Endothelial cell of umbilical vein (primary cell): ENCODE results near the gene PPEF1. TPM values are rescaled to one million over a fixed set of nuclear protein-coding genes. Genes with fewer than 3 reads are reported as not detected.

ENCODE experiments used
- BruUV-seq: library from RNA; stranded (reverse); fragments of 400-500 nt; replicated peaks from 2 replicates; lab custom pipeline; 2021; lab: Mats Ljungman, UMichigan
- CTCF ChIA-PET: fragments of 300-600, 350-600 bp; sonication (Branson Sonifier 250); formaldehyde crosslinking; loops from one replicate; lab custom pipeline; 2021; ENCODE audit warnings: antibody characterized with exemption, inconsistent platforms; lab: Charles Lee
- POLR2A ChIA-PET: fragments of 300-600, 350-600 bp; sonication (Branson Sonifier 250); formaldehyde crosslinking; loops from one replicate; lab custom pipeline; 2021; ENCODE audit warnings: antibody characterized with exemption, inconsistent platforms; lab: Charles Lee
- DNase-seq: peaks from one replicate; pipeline ENCODE4 v3.0.0-alpha.2; 2011; ENCODE audit warnings: low read depth, low spot score
- FAIRE-seq: peaks from 2 replicates; lab custom pipeline; 2011; peaks lifted over from hg19 to GRCh38; lab: Jason Lieb, UNC
- H2AFZ ChIP-seq: 2 replicates; pipeline ENCODE4 v1.6.0; 2012; ENCODE audit warnings: low read depth, low read length, control low read depth, inconsistent platforms
- H3K27ac ChIP-seq: 2 replicates; pipeline ENCODE4 v1.5.1; 2011; ENCODE audit warnings: low read depth, mild to moderate bottlenecking, control low read depth, low read length, moderate library complexity; ENCODE audit not compliant: insufficient read depth
- H3K27me3 ChIP-seq, 2 experiments: 2 replicates each; pipeline versions ENCODE4 v1.6.0 to v1.6.1; 2011; ENCODE audit warnings: low read length in 2 of 2, mixed read lengths in 1 of 2; ENCODE audit not compliant: control insufficient read depth in 2 of 2, insufficient read depth in 2 of 2
- H3K36me3 ChIP-seq, 2 experiments: 2 replicates in 1 of 2; 3 replicates in 1 of 2; pipeline ENCODE4 v1.5.1; 2011; ENCODE audit warnings: low read length in 2 of 2, mild to moderate bottlenecking in 1 of 2, moderate library complexity in 1 of 2; ENCODE audit not compliant: control insufficient read depth in 2 of 2, insufficient read depth in 2 of 2; ENCODE audit errors: extremely low read depth in 1 of 2
- H3K4me1 ChIP-seq: 3 replicates; pipeline ENCODE4 v1.5.1; 2011; ENCODE audit warnings: mild to moderate bottlenecking, low read length; ENCODE audit not compliant: control insufficient read depth, insufficient read depth; ENCODE audit errors: extremely low read depth
- H3K4me2 ChIP-seq: 2 replicates; pipeline ENCODE4 v1.6.1; 2011; ENCODE audit warnings: low read length, control low read depth, mixed read lengths; ENCODE audit not compliant: insufficient read depth
- H3K4me3 ChIP-seq, 3 experiments: fragments of 200-600 bp in 1 of 3; sonication (generic), shearing (Covaris generic) in 1 of 3; replicated peaks in 1 of 3; 2 replicates each; pipeline ENCODE4 v1.5.1; 2011 to 2016; ENCODE audit warnings: control low read depth in 3 of 3, low read length in 3 of 3, mild to moderate bottlenecking in 2 of 3, inconsistent platforms in 1 of 3, low read depth in 1 of 3, moderate library complexity in 1 of 3; ENCODE audit not compliant: insufficient read depth in 1 of 3
- H3K79me2 ChIP-seq: 2 replicates; pipeline ENCODE4 v1.6.0; 2012; ENCODE audit warnings: low read length, inconsistent platforms; ENCODE audit not compliant: control insufficient read depth, insufficient read depth
- H3K9ac ChIP-seq: replicated peaks from 2 replicates; pipeline ENCODE3; 2011; ENCODE audit warnings: low read length, control low read depth; ENCODE audit not compliant: insufficient read depth; ENCODE audit errors: extremely low read depth
- H3K9me1 ChIP-seq: replicated peaks from 3 replicates; pipeline ENCODE4 v1.6.0; 2011; ENCODE audit warnings: mild to moderate bottlenecking, low read length; ENCODE audit not compliant: control insufficient read depth, insufficient read depth; ENCODE audit errors: extremely low read depth
- H3K9me3 ChIP-seq: replicated peaks from 2 replicates; pipeline ENCODE4 v1.5.1; 2012; ENCODE audit warnings: low read length, inconsistent platforms; ENCODE audit not compliant: control insufficient read depth, insufficient read depth
- H4K20me1 ChIP-seq: replicated peaks from 2 replicates; pipeline ENCODE3; 2011; ENCODE audit warnings: mild to moderate bottlenecking, low read length; ENCODE audit not compliant: control insufficient read depth, insufficient read depth; ENCODE audit errors: extremely low read depth
- EZH2 ChIP-seq: IDR thresholded peaks from 2 replicates; pipeline ENCODE4 v1.6.1; 2012; ENCODE audit warnings: borderline replicate concordance, low read depth, mild to moderate bottlenecking, moderate library complexity, low read length, inconsistent platforms; ENCODE audit not compliant: severe bottlenecking
- FOS ChIP-seq: IDR thresholded peaks from 2 replicates; pipeline ENCODE4 v1.6.1; 2011; ENCODE audit warnings: mild to moderate bottlenecking, low read length, moderate library complexity, borderline replicate concordance; ENCODE audit not compliant: insufficient read depth
- GATA2 ChIP-seq: IDR thresholded peaks from 2 replicates; pipeline ENCODE4 v1.7.0; 2011; ENCODE audit warnings: low read depth, mild to moderate bottlenecking, moderate library complexity, mixed read lengths, low read length; ENCODE audit not compliant: insufficient read length, insufficient read depth
- JUN ChIP-seq: IDR thresholded peaks from 2 replicates; pipeline ENCODE4 v1.6.1; 2011; ENCODE audit warnings: borderline replicate concordance, low read depth; ENCODE audit not compliant: insufficient read length, insufficient read depth
- MYC ChIP-seq: IDR thresholded peaks from one replicate; pipeline ENCODE4 v1.6.1; 2011; ENCODE audit warnings: mild to moderate bottlenecking, low read depth, low read length
- POLR2A ChIP-seq: IDR thresholded peaks from 2 replicates; pipeline ENCODE4 v1.6.1; 2012; ENCODE audit warnings: low read depth, mild to moderate bottlenecking, control low read depth, low read length
- POLR2AphosphoS5 ChIP-seq: IDR thresholded peaks from 2 replicates; pipeline ENCODE4 v1.6.1; 2012; ENCODE audit warnings: low read depth, mild to moderate bottlenecking, control low read depth, low read length, moderate library complexity; ENCODE audit not compliant: insufficient read depth
- dilution Hi-C: fragments of 300-500 bp; cut with MboI; formaldehyde crosslinking; loops from one replicate; pipeline ENCODE4 v1.15.0; 2019; ENCODE audit warnings: low sequenced_read_pairs; ENCODE audit not compliant: extremely low pct_ligation_motif_present
- intact Hi-C: fragments of 100-400 bp; cut with micrococcal nuclease; formaldehyde crosslinking; loops from one replicate; pipeline ENCODE4 v1.10.0; 2022
- polyA plus RNA-seq, 4 experiments: library from polyadenylated mRNA; depleted of rRNA in 3 of 4; stranded (reverse) in 3 of 4; unstranded in 1 of 4; fragments of >200 nt; gene quantifications; 2 replicates each; pipeline versions ENCODE4 v1.2.1 to v1.2.3, GENCODE V29; 2011 to 2012; ENCODE audit warnings: missing spikeins in 1 of 4
- total RNA-seq: library from RNA; stranded (reverse); gene quantifications from 2 replicates; pipeline ENCODE4 v1.2.3, GENCODE V29; 2021
- TF ChIP-seq, protein P1 (sequence below): IDR thresholded peaks from 2 replicates; pipeline ENCODE4 v1.6.1; 2011; ENCODE audit not compliant: insufficient read depth, insufficient read length
- TF ChIP-seq, protein P2 (sequence below), 2 donors: IDR thresholded peaks; 1 replicate in 1 of 2; 2 replicates in 1 of 2; pipeline ENCODE4 v1.5.1; 2011; ENCODE audit warnings: low read length in 2 of 2, mild to moderate bottlenecking in 2 of 2, moderate library complexity in 2 of 2, control low read depth in 1 of 2, inconsistent platforms in 1 of 2, low read depth in 1 of 2; ENCODE audit not compliant: insufficient read depth in 1 of 2; ENCODE audit errors: extremely low read depth in 1 of 2

Gene PPEF1
- total and polyA plus RNA-seq, 2 donors (not counting 3 experiments of a cell fraction or from before 2014, with no cell fraction given): not detected

DNA sequence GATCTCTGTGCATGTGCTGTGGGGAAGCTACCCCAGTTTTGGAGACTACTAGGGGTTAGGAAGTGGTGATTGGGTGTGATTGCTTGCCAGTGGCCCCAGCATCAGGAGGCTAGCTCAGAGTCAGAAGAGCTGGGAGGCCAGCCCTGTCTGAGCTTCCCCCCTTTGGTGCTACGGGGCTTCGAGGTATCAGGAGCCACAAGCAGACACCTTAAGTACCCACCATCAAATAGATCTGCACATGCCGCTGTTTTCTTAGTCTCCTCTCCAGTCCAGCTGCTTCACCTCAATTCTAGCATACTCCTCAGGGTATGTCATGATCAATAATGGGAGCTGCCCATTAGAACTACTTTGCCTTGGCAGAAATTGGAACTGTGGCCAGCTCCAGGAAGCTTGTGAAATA lies 10.8 kb upstream of the PPEF1 start:
- Histone ChIP-seq H3K4me2 (no peak overlapping the region), H3K4me3 (no peak overlapping the region), H3K9ac (no peak overlapping the region), H3K9me3 (no peaks in the 10 kb centered on the region), H3K9me1 (no peaks in the 10 kb centered on the region), H3K27me3 (peaks cover 0 to 4% of the 10 kb centered on the region in 2 experiments), H3K36me3 (no peaks in the 10 kb centered on the region), H3K27ac (no peak overlapping the region), H4K20me1 (no peaks in the 10 kb centered on the region), H2AFZ (no peak overlapping the region), H3K79me2 (no peaks in the 10 kb centered on the region), H3K4me1 (no peaks in the 10 kb centered on the region)
- dilution Hi-C loops (no loop called here), intact Hi-C loops (loop anchor here (10.0 kb wide), 1 partner anchor 978 kb away; no protein-coding TSS in a partner anchor)
- no peak for DNase-seq
- FAIRE-seq: no peak
- BruUV-seq: no TSS peak
- no peak for TF ChIP-seq FOS
- TF ChIP-seq, protein P1, sequence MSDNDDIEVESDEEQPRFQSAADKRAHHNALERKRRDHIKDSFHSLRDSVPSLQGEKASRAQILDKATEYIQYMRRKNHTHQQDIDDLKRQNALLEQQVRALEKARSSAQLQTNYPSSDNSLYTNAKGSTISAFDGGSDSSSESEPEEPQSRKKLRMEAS: no peak
- TF ChIP-seq POLR2AphosphoS5: no peak
- TF ChIP-seq POLR2A: no peak
- TF ChIP-seq MYC: no peak
- no peak for TF ChIP-seq JUN
- TF ChIP-seq, protein P2, sequence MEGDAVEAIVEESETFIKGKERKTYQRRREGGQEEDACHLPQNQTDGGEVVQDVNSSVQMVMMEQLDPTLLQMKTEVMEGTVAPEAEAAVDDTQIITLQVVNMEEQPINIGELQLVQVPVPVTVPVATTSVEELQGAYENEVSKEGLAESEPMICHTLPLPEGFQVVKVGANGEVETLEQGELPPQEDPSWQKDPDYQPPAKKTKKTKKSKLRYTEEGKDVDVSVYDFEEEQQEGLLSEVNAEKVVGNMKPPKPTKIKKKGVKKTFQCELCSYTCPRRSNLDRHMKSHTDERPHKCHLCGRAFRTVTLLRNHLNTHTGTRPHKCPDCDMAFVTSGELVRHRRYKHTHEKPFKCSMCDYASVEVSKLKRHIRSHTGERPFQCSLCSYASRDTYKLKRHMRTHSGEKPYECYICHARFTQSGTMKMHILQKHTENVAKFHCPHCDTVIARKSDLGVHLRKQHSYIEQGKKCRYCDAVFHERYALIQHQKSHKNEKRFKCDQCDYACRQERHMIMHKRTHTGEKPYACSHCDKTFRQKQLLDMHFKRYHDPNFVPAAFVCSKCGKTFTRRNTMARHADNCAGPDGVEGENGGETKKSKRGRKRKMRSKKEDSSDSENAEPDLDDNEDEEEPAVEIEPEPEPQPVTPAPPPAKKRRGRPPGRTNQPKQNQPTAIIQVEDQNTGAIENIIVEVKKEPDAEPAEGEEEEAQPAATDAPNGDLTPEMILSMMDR (IDR thresholded peaks at IDR 0.05; ENCODE audit: extremely low read depth in 1 of 2, insufficient read depth in 1 of 2, low read depth in 1 of 2, low read length in 2 of 2): no peak
- TF ChIP-seq EZH2: no peak
- TF ChIP-seq GATA2: no peak
- CTCF ChIA-PET: no interaction called here
- POLR2A ChIA-PET: no interaction called here
